ENCODE data around the gene PLP2. TPM values are rescaled to one million over a fixed set of nuclear protein-coding genes. Genes with fewer than 3 reads are reported as not detected.

The PLP2 gene
- total RNA-seq, 1 donor from 2014 or later, result 50.1 TPM

GRCh38 chrX:49178537-49178936 lies 6.8 kb downstream of the PLP2 start:
- DNase-seq (no peak), ATAC-seq (ENCODE audit: poor library complexity) (no peak)
- intact Hi-C loops (cut with DNase I), result no loop called here

- intact Hi-C loops (cut with DNase I), result no loop called here
- no peak for ATAC-seq (ENCODE audit: poor library complexity)
- no peak for DNase-seq
Observed at GRCh38 chrX:49179358-49179757, 7.7 kb downstream of the PLP2 start.

GRCh38 chrX:49183701-49184281 lies 12.1 kb downstream of the PLP2 start:
- no peak for ATAC-seq (ENCODE audit: poor library complexity)
- intact Hi-C loops (cut with DNase I), result no loop called here
- DNase-seq, result peak; percentile 51

GRCh38 chrX:49184294-49185281 lies 12.9 kb downstream of the PLP2 start:
- ATAC-seq (ENCODE audit: poor library complexity) (peak; percentile 85), DNase-seq (peak; percentile 93)
- intact Hi-C loops (cut with DNase I), result no loop called here

GRCh38 chrX:49186125-49187027 lies 14.7 kb downstream of the PLP2 start, which contains the start of gene PRICKLE3:
TSS of gene PRICKLE3 (minus strand) at chrX:49186373. CDS start at chrX:49186297, 76 bp downstream.
- ATAC-seq (ENCODE audit: poor library complexity) (peak; percentile 65), DNase-seq (peak; percentile 92)
- intact Hi-C loops (cut with DNase I), result no loop called here

GRCh38 chrX:49187028-49187394 lies 15.3 kb downstream of the PLP2 start:
- DNase-seq, result no peak
- intact Hi-C loops (cut with DNase I), result no loop called here

GRCh38 chrX:49187526-49187925 lies 15.8 kb downstream of the PLP2 start:
- DNase-seq (no peak), ATAC-seq (ENCODE audit: poor library complexity) (no peak)
- intact Hi-C loops (cut with DNase I), result no loop called here

More at GRCh38 chrX:49187028-49187394, 15.3 kb downstream of the PLP2 start:
- no peak for ATAC-seq (ENCODE audit: poor library complexity)

GRCh38 chrX:49188468-49189076 lies 16.9 kb downstream of the PLP2 start:
- intact Hi-C loops (cut with DNase I), result no loop called here
- DNase-seq (no peak), ATAC-seq (ENCODE audit: poor library complexity) (no peak)

- no peak for DNase-seq
- intact Hi-C loops (cut with DNase I), result no loop called here
- ATAC-seq (ENCODE audit: poor library complexity), result no peak
Observed at GRCh38 chrX:49189606-49190005, 17.9 kb downstream of the PLP2 start.

GRCh38 chrX:49190821-49191573 lies 19.3 kb downstream of the PLP2 start:
- ATAC-seq (ENCODE audit: poor library complexity), result peak; percentile 89
- DNase-seq, result peak; percentile 92
- intact Hi-C loops (cut with DNase I), result no loop called here

- intact Hi-C loops (cut with DNase I), result no loop called here
- peak; percentile 1 for ATAC-seq (ENCODE audit: poor library complexity)
- DNase-seq, result no peak
Observed at GRCh38 chrX:49191574-49192011, 19.9 kb downstream of the PLP2 start.

GRCh38 chrX:49192722-49193328 lies 21.1 kb downstream of the PLP2 start:
- ATAC-seq (ENCODE audit: poor library complexity) (no peak), DNase-seq (no peak)
- intact Hi-C loops (cut with DNase I), result no loop called here

- intact Hi-C loops (cut with DNase I), result no loop called here
- DNase-seq (no peak), ATAC-seq (ENCODE audit: poor library complexity) (no peak)
Observed at GRCh38 chrX:49193542-49193964, 21.9 kb downstream of the PLP2 start.

GRCh38 chrX:49197543-49198087 lies 25.9 kb downstream of the PLP2 start:
- DNase-seq (no peak), ATAC-seq (ENCODE audit: poor library complexity) (no peak)
- intact Hi-C loops (cut with DNase I), result no loop called here

GRCh38 chrX:49198540-49199314 lies 27.0 kb downstream of the PLP2 start:
- intact Hi-C loops (cut with DNase I), result no loop called here
- no peak for DNase-seq
- ATAC-seq (ENCODE audit: poor library complexity), result no peak

GRCh38 chrX:49199315-49199595 lies 27.6 kb downstream of the PLP2 start:
- intact Hi-C loops (cut with DNase I), result no loop called here

More at GRCh38 chrX:49199315-49199595, 27.6 kb downstream of the PLP2 start:
- no peak for ATAC-seq (ENCODE audit: poor library complexity)
- no peak for DNase-seq

All from Right ventricle myocardium superior (tissue), 1 donor.